ENCODE results near the gene SCEL.

GRCh38 chr13:77521595-77522367 is 13.7 kb upstream of the SCEL start:
- TF ChIP-seq RFX5 (IDR thresholded peaks at IDR 0.05) (no peak), CTCF (IDR thresholded peaks at IDR 0.05) (no peak), POLR2A (IDR thresholded peaks at IDR 0.05; ENCODE audit: low read length) (no peak), ELK1 (IDR thresholded peaks at IDR 0.05; ENCODE audit: low read depth, low read length) (no peak), NR3C1 (IDR thresholded peaks at IDR 0.05) (no peak), MAX (IDR thresholded peaks at IDR 0.05) (no peak), POLR2AphosphoS2 (conservative IDR thresholded peaks at IDR 0.05; ENCODE audit: low read length) (no peak), ZFP36 (IDR thresholded peaks at IDR 0.05; ENCODE audit: borderline replicate concordance, partially characterized antibody) (no peak), CEBPB (IDR thresholded peaks at IDR 0.05) (peak in 1 of 2 experiments; percentile 69; a peak in 2 of 4 replicates), TFCP2L1 (CRISPR knock-in tag; IDR thresholded peaks at IDR 0.05) (no peak), FOSL2 (IDR thresholded peaks at IDR 0.05) (no peak), FOSL2 (CRISPR knock-in tag; IDR thresholded peaks at IDR 0.05) (no peak), MAFK (IDR thresholded peaks at IDR 0.05; ENCODE audit: partially characterized antibody) (no peak), EP300 (IDR thresholded peaks at IDR 0.05) (peak; percentile 26 to 51; a peak in 1 of 5 replicates)
